Omental fat pad (tissue), 4 donors: ENCODE measurements around the gene KRTAP10-1. TPM values are rescaled to one million over a fixed set of nuclear protein-coding genes. Genes with fewer than 3 reads are reported as not detected.

Experiments
- ATAC-seq: fragments of 150-250 bp; one replicate; pipeline ENCODE4 v1.9.1; 2016; ENCODE audit warnings: mild to moderate bottlenecking, moderate library complexity; ENCODE audit not compliant: low FRiP score
- DNase-seq: peaks from one replicate; pipeline ENCODE4 v3.0.0-alpha.2; 2019; ENCODE audit warnings: low spot score
- CTCF ChIP-seq, 3 donors: fragments of 450-650 bp; IDR thresholded peaks; one replicate each; pipeline ENCODE4 v1.5.1; 2016 to 2017; ENCODE audit warnings: antibody characterized with exemption in 3 of 3, mild to moderate bottlenecking in 3 of 3, moderate library complexity in 2 of 3
- total RNA-seq, 4 donors: library from RNA; depleted of rRNA; stranded (reverse); fragments of >200 nt; gene quantifications; one replicate each; pipeline ENCODE4 v1.1.0, GENCODE V29; 2016

KRTAP10-1 gene
- total RNA-seq, 4 donors from 2014 or later = not detected

DNA sequence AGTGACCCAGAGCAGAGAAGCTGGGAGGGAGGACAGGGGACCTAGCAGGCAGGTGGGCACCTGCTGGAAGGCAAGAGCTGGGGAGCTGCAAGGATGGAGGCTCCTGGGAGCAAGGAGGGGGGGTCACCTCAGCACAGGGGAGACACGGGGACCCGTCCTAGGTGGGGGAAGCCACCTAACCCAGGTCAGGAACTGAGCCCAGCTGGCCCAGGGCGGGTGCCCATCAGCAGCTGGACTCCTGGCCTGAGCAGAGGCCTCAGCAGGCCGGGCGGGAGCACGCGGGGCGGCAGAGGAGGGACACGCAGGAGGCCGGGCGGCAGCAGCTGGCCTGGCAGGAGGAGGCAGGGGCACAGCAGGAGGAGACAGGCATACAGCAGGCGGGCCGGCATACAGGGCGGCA, 949 bp downstream of the KRTAP10-1 start:
- no peak for DNase-seq
- no peak for ATAC-seq
- TF ChIP-seq CTCF (IDR thresholded peaks at IDR 0.05) = no peak

DNA sequence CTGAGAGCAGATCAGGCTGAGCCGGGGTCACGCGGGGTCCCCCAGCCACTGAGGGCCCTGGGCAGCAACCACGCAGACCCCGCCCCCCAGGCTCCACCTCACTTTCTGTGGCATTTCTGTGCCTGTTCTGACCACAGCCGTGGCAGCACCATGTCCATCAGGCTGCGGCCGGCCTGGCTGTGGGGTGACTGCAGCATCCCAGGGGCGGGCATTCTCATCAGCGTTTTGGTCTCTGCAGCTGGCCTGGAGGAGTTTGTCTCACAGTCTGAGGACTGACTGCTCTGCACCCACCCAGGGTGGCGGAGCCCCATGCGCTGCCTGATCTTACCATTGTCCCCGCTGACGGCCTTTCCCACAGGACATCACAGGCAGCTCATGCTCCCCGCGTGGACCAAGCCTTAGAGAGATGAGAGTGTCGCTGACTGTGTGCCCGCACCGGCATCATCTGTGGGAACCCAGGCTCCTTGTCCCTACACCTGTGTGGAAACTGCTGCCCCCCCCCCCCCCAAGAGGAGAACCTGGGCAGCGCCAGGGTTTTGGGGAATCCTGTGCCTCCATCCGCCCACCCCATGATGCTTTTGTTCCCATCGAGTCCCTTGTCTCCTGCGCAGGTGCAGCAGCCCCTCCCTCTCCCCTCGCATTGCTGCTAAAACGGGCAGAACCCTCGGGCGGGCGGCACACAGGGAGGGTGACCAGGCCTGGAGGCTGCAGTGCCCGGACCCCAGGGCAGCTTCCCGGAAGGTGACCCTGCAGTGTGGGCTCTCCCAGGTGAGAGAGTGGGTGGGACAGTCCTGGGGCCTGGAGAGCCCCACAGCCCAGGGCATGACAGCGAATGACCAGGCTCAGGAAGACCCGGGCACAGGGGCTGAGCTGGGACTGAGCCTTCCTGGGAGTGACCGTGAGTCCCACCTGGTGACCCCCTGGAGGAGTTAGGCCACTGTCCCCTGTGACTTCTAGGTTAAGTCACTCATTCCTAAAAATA, 1.8 kb downstream of the KRTAP10-1 start:
- ATAC-seq (no peak), DNase-seq (no peak)
- no peak for TF ChIP-seq CTCF (IDR thresholded peaks at IDR 0.05)

DNA sequence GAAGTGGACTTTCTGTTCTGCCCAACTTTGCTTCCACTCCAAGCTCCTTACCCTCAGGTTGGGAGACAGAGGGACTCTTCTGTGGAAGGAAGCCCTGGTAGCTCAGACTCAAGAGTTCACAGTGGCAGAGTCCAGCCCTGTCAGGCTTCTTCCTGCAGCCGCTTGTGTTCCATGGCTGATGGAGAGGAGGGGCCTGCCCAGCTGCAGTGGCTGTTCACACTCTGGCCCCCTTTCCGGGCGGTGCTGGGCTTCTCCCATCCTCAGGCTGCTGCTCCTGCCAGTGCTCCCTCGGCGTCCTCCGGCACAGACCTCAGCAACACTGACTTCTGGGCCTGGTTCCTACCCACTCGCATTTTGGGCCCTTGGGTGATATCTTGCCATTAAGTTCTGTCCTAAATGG, 4.0 kb downstream of the KRTAP10-1 start:
- ATAC-seq (no peak), DNase-seq (no peak)
- TF ChIP-seq CTCF (IDR thresholded peaks at IDR 0.05) = no peak

- ATAC-seq (no peak), DNase-seq (no peak)
- no peak for TF ChIP-seq CTCF (IDR thresholded peaks at IDR 0.05)
Measured at GRCh38 chr21:44534688-44535087, 5.3 kb downstream of the KRTAP10-1 start.

DNA sequence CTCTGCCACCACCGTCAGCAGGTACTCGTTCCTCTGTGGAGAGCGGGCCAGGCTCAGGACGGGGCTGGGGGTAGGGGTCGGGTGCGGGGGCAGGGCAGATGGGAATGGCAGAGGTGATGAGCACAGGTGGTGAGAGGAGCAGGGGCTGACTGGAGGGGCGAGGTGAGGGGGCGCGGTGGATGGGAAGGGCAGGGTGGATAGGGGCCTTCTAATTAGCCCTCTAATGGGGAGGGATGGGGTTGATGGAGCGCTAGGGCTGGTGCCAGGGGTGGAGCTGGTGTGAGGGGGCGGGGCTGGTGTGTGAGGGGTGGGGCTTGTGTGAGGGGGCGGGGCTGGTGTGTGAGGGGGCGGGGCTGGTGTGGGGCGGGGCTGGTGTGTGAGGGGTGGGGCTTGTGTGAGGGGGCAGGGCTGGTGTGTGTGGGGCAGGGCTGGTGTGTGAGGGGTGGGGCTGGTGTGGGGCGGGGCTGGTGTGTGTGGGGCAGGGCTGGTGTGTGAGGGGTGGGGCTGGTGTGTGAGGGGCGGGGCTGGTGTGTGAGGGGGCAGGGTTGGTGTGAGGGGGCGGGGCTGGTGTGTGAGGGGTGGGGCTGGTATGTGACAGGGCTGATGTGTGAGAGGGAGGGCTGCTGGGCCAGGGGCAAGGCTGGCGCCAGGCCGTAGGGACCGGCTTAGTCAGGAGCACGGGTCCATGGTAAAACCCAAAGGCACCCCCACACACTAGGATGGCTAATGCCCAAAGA, 5.9 kb downstream of the KRTAP10-1 start:
- DNase-seq (no peak), ATAC-seq (no peak)
- TF ChIP-seq CTCF (IDR thresholded peaks at IDR 0.05) = no peak

DNA sequence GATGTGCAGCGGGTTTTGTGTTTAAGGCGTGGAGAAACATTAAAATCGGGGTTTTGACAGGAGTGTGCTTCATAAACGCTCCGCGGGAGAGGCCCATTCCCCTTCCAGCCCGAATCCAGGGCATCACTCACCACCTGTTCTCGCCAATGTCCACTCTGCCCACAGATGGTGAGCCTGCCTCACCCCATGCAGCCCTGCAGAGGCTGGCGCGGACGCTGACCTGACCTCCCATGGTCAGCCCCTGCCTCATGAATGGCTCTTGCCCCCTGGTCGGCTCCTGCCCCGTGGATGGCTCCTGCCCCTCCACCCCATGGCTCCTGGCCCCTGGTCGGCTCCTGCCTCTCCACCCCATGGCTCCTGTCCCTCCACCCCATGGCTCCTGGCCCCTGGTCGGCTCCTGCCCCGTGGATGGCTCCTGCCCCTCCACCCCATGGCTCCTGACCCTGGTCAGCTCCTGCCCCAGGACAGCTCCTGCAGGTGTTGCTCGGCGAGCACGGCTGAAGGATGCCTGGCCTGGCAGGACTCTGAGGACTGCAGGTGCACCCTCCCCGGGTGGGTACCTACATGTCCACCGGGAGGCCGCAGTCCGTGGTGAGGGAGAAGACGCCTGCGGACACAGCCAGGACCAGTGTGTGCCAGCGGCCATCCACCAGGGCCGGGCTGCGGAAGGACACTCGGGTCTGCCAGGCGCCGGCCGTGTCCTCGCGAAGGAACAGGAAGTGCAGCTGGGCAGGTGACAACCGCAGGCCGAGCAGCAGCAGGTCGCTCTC, 6.7 kb downstream of the KRTAP10-1 start:
- ATAC-seq = no peak
- TF ChIP-seq CTCF (IDR thresholded peaks at IDR 0.05) = no peak
- DNase-seq = no peak
